GM11168 (cell line): Measurements from ENCODE around the gene SLMAP.

Experiments
- in situ Hi-C: fragments of 300-500 bp; cut with MboI; formaldehyde crosslinking; loops from one replicate; pipeline ENCODE4 v1.12.0; 2022; ENCODE audit warnings: low sequenced_read_pairs; ENCODE audit not compliant: unreplicated experiment

SLMAP gene

DNA sequence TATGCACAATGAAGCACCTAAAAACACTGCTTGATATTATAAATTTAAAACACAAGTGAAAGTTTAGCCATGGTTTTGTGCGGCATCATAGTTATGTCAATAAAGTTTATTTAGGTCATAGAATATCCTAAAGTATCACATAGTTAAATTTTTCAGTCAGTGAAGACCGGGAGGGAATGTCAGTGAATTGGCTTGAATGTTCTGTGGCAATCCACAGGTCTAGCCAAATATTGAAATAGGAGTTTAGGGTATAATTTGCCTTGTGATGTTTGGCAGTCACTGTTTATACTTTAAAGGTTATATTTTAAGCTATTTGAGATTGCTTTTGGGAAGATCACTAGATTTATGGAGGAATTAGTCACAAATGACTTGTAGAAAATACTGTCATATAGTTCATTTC is 172.4 kb downstream of the SLMAP start:
- in situ Hi-C loops, result no loop called here

DNA sequence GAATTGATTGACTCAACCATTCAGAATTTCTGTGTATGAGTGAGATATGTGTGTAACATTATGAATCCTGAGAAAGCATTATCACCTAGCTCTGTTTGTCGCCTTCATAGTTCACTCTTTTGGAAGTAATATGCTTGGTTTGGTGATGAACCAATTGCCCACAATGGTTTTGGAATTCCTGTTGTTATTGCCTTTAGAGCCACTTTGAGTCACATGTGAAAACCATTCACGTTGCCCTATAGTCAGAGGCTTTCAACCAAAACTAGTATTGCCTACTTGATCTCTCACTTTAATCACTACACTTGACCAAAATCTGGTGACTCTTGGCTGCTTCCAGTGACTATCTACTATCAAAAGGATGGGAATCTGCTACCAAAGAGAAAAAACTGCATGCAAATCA is 173.9 kb downstream of the SLMAP start:
- in situ Hi-C loops, result no loop called here

DNA sequence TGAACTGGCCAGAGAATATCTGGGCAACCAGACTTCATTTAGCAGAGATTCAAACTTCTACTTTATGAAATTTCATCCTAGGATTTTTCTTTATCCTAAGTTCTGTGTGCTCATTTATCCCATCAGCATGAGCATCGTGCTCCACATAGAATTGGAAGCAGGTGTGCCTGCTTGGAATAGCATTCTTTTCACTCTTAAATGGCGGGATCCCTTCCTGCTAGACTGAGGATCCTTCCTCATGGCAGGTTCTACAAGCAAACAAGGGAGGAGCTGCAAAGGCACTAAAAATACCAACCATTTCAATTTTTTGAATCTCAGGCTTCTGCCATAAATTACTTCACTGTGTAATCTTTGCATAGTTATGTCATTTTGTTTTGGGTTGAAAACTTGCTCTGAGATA is 177.5 kb downstream of the SLMAP start:
- in situ Hi-C loops, result no loop called here

DNA sequence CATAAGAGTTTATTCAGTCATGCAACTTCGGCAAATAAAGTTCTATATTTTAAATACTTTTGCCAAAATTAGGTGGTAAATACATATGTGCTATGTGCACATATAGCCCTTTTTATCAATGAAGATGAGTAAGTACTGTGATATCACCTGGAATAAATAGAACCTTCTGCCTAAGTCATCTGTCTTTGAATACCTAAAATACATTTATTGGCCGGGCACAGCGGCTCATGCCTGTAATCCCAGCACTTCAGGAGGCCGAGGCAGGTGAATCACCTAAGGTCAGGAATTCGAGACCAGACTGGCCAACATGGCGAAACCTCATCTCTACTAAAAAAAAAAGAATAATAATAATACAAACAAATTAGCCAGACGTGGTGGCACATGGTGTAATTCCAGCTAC is 178.3 kb downstream of the SLMAP start:
- in situ Hi-C loops, result no loop called here

DNA sequence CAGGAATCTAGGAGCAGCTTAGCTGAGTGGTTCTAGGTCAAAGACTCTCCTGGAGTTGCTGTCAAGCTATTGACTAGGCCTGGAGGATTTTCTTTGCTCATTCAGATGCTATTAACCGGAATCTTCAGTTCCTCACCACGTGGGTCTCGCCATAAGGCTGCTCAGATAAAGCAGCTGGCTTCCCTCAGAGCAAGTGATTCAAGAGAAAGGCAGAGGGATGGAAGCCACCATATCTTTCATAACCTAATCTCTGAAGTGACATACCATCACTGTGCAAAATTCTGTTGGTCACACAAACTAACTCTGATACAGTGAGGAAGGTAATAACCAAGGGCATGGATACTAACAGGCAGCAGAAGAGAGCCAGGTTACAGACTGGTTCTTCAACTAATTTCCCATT is 179.4 kb downstream of the SLMAP start:
- in situ Hi-C loops, result no loop called here

DNA sequence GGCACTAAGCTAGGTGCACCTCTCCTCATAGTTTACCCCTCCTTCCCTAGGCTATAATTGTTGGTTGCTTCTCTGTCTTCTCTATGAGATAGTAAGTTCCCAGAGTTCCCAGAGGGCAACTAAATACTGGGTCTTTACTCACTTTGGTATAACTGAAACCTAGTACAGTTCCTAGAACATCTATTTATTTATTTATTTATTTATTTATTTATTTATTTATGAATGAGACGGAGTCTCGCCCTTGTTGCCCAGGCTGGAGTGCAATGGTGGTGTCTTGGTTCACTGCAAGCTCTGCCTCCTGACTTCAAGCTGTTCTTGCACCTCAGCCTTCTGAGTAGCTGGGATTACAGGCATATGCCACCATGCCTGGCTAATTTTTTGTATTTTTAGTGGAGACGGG is 181.0 kb downstream of the SLMAP start:
- in situ Hi-C loops, result no loop called here

DNA sequence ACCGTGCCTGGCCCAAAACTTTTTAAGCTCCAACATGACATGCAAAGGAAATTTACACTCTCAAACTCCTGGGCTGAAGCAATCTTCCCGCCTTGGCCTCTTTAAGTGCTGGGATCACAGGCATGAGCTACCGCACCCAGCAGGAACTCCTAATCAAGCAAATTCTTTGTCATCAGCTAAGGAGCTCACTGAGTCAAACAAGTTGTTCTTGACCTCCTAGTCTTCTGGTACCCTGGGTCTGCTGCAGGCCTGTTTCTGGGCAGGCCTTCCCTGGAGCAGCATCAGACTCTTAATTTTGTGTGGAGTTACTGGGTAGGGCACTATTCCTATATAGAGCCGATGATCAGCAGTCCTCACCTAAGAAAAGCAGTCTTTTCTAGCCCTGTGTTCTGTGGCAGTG is 183.7 kb downstream of the SLMAP start:
- in situ Hi-C loops, result no loop called here

DNA sequence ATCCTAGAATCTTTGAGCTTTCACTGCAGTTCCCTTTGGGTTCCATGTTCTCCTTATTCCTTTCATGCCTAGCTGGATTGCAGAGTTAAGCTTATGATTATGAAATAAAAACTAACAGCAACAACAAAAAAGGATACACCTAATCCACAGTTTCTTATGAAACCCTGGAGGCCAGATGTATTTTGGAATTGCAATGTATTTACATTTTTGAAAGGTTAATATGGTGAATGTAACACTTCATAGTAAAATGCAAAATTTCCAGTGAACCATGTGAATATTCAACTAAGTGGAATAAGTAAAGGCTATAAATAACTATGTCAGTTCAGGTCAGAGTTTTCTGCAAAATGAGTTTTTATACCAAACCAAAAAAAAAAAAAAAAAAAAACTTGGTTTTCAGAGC is 186.3 kb downstream of the SLMAP start:
- in situ Hi-C loops, result no loop called here

DNA sequence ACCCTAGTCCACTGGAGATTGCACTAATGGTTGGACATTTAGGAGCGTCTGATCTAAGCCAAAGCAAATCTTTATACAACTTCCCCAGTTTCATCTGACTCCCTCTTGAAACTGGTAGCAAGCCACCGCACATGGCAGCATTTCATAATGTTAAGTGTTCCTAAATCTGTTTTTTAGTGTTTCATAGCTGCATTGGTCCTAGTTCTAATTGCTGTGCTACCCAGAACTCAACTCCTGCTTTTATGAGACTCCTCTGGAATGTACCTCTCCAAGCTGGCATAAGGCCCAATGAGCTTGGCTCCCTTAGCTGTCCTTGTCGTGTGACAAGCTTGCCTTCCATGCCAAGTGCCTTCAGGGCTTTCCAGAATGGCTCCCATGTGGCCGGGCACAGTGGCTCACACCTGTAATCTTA is 186.8 kb downstream of the SLMAP start:
- in situ Hi-C loops, result no loop called here

DNA sequence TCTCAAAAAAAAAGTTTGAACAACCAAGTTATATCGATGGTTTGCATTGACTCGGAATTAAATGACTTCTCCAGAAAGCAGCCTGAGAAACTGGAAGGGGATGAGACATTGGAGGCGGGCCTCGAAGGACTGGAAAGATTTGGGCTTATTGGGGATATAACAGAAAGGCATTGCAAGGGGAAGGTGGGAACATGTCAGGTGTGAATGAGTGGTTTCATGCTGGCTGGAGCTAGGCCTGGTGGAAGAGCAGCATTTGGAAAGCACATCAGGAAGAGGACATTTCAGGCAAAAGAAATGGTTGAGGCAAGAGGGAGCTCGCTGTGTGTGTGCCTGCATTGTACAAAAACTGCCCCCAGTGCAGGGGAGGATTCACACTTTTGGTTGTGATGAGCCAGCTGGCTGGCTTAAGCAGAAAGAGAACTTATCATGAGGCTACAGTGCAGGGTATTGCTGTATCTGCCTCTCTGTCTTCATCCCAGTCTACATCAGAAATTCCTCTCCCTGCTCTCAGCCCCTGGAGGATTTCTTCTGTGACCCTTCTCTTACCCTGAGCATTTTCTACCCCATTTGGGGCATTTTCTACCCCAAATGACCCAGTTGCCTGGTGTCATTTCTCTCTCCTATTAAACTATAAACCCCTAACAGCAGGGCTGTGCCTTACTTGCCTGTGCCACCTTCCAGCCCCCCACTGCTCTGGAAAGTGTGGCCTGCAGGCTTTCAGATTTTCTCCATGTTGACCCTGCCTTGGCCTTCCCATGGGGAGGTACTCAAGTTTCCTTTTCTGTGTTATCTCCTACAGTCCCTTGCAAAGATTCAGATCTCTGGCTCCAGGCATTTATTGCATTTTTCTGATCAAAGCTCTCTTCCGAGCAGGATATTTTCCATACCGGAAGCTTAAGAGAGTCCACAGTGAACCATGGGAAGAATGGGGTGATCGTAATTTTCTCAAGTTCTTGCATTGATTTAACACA is 187.7 kb downstream of the SLMAP start:
- in situ Hi-C loops, result no loop called here

DNA sequence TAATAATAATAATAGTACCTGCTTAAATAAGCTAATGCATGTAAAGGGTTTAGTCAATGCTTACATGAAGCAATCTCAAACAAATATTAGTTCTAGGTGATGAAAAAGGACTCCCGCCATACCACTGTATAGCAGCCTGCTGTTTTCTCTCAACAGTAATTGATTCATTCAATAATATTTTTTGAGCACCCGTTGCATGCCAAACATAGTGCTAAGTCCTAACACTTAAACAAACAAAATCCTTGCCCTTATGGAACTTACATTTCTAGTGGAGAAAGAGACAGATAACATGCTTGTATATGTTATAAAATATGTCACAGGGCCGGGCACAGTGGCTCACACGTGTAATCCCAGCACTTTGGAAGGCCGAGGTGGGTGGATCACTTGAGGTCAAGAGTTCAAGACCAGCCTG is 190.9 kb downstream of the SLMAP start:
- in situ Hi-C loops, result no loop called here

DNA sequence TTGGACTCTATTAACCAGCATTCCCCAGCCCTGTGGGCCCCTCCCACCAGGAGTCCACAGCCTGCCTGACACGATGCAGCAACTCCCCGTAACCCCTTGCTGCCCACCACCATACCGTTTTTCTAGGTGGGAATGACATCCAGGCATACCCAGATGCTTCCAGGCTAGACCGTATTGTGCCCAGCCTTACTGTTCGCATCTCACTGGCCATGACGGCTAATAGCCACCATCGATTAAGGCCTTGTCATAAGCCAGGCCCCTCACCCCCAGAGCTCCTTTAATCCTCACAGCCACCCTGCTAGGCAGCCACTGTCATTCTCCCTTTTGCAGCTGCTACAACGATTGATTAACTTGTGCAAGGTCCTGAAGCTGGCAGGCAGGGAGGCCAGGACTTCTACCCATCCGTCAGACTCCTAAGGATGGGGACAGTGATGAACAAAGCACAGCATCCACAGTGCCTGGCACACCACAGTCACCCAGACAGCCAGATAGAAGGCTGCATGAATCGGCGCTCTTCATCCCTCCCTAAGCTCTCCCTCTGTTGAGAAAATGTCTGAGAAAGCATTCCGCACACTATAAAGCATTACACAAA is 192.1 kb downstream of the SLMAP start:
- in situ Hi-C loops, result no loop called here

DNA sequence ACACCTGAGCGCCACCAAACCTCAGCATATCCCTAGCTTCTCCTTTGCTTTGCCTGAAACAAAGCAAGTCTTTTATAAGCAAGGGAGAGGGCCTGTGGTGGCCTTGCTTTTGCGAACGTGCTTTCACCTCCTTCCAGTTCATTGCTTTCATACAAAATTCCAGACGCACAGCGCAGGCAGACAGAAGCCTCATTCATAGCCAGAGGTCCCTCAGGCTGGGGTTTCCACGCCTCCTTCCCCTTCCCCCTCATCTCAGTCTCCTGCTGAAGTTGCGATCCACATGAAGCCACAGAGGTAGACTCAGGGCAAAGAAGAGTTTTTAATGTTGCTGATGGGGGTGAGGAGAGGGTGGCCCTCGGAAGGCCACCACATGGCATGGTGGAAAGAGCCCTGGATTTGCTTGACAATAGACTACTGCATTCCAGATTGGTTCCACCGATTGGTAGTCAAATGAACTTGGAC is 192.7 kb downstream of the SLMAP start:
- in situ Hi-C loops, result no loop called here

DNA sequence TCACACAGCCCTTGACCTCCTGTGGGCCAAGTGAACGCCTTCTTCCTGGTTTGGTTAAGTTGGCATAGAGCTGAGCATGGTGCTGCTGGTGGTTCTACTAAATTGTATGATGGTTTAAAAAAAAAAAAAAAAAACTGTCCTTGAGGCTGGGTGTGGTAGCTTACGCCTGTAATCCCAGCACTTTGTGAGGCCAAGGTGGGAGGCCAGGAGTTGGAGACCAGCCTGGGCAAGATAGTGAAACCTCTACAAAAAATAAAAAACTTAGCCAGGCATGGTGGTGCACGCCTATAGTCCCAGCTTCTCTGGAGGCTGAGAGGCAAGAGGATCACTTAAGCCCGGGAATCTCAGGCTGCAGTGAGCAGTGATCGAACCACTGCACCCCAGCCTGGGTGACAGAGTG is 193.2 kb downstream of the SLMAP start:
- in situ Hi-C loops, result no loop called here

DNA sequence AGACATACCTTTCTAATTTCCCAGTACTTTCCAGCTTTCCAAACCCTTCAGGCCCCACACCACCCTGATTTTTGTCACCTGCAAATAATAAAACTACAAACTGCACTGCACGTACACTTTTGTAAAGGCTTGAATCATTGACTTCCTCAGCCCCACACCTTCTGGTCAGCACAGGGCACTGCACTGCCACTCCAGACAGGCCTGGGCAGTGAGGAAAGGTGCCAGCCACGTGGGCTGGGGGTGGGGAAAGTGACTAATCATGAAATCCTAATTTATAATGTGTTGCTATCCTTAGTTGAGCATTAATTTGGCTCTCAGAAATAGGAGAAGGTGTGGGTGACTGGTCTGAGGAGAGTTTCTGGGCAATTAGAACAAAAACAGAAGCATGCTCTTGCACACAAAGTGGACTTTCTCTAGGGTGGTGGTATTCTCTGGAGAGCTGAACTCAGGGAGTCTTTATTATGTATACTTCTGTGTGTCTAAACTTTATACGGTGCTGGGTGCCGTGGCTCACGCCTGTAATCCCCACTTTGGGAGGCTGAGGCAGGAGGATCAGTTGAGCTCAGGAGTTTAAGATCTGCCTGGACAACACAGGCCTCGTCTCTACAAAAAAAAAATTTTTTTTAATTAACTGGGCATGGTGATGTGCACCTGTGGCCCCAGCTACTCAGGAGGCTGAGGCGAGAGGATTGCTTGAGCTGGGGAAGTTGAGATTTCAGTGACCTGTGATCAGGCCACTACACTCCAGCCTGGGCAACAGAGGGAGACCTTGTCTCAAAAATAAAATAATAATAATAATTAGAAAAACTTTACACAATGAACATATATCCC is 193.9 kb downstream of the SLMAP start:
- in situ Hi-C loops, result no loop called here

DNA sequence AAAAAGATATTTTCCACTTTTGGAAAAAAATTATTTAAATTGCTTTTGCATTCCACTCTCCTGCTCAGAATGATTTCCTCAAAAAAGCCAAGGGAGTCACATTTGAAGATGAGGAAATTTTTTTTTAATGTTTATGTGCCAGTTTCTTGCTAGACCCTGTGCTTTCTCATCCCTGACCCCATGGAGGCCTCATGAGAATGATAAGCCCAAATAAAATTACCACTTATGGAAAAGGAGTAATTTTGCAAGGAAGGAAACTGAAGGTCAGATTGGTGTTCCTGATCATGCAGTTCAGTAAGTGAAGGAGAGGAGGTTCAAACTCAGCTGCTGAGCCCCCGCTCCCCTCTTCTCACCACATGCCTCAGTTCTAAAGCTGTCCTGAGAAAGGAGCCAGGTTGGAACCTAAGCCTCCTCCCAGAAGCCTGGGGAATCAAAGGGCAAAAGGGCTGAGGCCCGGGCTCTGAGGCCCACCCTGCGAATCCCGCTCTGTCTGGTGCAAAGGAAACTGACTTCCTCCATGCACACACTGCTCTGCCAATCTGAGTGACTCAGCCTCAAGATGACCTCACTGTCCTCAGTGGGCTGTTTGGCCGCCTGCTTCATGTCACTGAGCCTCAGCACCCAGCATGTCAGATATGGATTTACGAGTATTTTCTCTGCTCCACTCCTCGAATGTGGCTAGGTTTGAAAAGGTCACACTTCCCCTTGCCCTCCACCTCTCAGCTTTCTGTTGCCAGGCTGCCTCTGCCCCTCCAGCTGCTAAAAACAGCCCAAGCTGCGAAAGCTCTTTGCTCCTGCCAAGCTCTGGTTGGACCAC is 195.2 kb downstream of the SLMAP start:
- in situ Hi-C loops, result no loop called here

DNA sequence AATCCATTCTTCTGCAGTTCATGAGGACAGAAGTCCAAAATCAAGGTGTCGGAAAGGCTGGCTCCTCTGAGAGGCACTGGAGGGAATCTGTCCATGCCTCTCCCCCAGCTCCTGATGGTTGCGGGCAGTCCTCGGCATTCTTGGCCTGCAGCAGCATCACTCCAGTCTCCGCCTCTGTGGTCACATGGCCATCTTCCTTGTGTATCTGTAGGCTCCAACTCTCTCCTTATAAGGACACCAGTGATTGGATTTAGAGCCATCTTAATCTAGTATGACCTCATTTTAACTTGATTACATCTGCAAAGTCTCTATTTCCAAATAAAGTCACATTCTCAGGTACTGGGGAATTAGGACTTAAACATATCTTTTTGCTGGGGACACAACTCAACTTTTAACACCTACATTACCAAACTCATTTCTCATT is 196.1 kb downstream of the SLMAP start:
- in situ Hi-C loops, result no loop called here

DNA sequence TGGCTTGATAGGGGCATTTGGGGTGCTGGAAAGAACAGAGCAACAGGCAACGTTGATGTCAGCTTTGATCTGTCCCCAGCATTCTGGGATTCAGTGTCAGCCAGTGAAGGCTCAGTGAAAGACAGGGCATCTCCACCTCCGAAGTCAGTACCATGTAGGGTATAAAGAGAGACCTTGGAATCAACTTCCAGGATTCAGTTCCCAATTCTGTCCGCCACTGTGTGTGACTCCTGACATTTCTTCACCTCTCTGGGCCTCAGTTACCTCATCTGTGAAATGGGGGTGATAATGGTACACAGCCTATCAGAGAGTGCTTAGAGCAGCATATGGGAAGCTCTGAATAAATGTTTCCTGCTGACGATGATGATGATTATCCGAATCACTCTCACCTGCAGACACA is 196.5 kb downstream of the SLMAP start:
- in situ Hi-C loops, result no loop called here

DNA sequence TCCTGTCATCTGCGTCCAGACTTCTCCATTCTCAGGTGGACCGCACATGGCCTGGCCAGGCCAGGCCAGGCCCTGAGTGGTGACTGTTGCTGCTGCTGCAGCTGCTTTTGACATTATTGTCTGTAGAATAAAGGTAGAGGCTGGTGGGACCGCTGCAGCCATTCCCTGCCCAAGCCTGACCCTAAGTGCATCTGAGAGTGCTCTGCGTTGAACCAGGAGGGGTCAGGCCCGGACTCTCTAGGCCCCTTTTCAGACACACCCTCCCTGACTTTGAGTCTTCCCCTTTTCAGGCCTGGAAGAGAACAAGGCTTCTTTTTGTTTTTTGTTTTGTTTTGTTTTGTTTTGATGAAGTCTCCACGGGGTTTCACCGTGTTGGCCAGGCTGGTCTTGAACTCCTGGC is 197.5 kb downstream of the SLMAP start:
- in situ Hi-C loops, result no loop called here
